Astrocyte (in vitro differentiated cells and primary cell): Measurements from ENCODE around the gene C3orf38. TPM values are rescaled to one million over a fixed set of nuclear protein-coding genes. Genes with fewer than 3 reads are reported as not detected.

Source experiments
- DNase-seq: peaks from one replicate; pipeline ENCODE4 v3.0.0-alpha.2; 2010; ENCODE audit warnings: low read depth
- FAIRE-seq: peaks from 2 replicates; lab custom pipeline; 2011; peaks lifted over from hg19 to GRCh38; lab: Jason Lieb, UNC
- H2AFZ ChIP-seq: 2 replicates; pipeline ENCODE4 v1.6.0; 2012; ENCODE audit warnings: low read depth, low read length, inconsistent platforms
- H3K27ac ChIP-seq: 2 replicates; pipeline ENCODE4 v1.5.1; 2011; ENCODE audit warnings: low read depth, low read length, inconsistent platforms
- H3K27me3 ChIP-seq: 2 replicates; pipeline ENCODE4 v1.6.0; 2011; ENCODE audit warnings: low read length, inconsistent platforms; ENCODE audit not compliant: insufficient read depth
- H3K36me3 ChIP-seq: 2 replicates; pipeline ENCODE4 v1.5.1; 2011; ENCODE audit warnings: low read length, inconsistent platforms; ENCODE audit not compliant: insufficient read depth
- H3K4me1 ChIP-seq: 2 replicates; pipeline ENCODE4 v1.5.1; 2011; ENCODE audit warnings: low read length, inconsistent platforms; ENCODE audit not compliant: insufficient read depth
- H3K4me2 ChIP-seq: 2 replicates; pipeline ENCODE4 v1.6.0; 2012; ENCODE audit warnings: low read length, inconsistent platforms
- H3K4me3 ChIP-seq: 2 replicates; pipeline ENCODE4 v1.5.1; 2011; ENCODE audit warnings: low read depth, mild to moderate bottlenecking, low read length, inconsistent platforms; ENCODE audit not compliant: insufficient read depth
- H3K79me2 ChIP-seq: 2 replicates; pipeline ENCODE4 v1.6.0; 2012; ENCODE audit warnings: mild to moderate bottlenecking, low read length, inconsistent platforms; ENCODE audit not compliant: insufficient read depth
- H3K9ac ChIP-seq: 2 replicates; pipeline ENCODE4 v1.6.0; 2012; ENCODE audit warnings: mild to moderate bottlenecking, low read length, inconsistent platforms
- H3K9me3 ChIP-seq: 2 replicates; pipeline ENCODE4 v1.5.1; 2012; ENCODE audit warnings: low read depth, mild to moderate bottlenecking, low read length, inconsistent platforms; ENCODE audit not compliant: insufficient read depth
- H4K20me1 ChIP-seq: 2 replicates; pipeline ENCODE4 v1.6.0; 2012; ENCODE audit warnings: low read length, inconsistent platforms; ENCODE audit not compliant: insufficient read depth
- H3K27ac Mint-ChIP-seq: one replicate; pipeline ENCODE4 v1.8.0; 2021; ENCODE audit warnings: mild to moderate bottlenecking, mixed read lengths; ENCODE audit not compliant: unreplicated experiment
- H3K27me3 Mint-ChIP-seq: one replicate; pipeline ENCODE4 v1.8.0; 2021; ENCODE audit warnings: low read depth, mixed read lengths; ENCODE audit not compliant: unreplicated experiment
- H3K36me3 Mint-ChIP-seq: one replicate; pipeline ENCODE4 v1.8.0; 2021; ENCODE audit warnings: low read depth, mixed read lengths; ENCODE audit not compliant: unreplicated experiment
- H3K4me1 Mint-ChIP-seq: one replicate; pipeline ENCODE4 v1.8.0; 2021; ENCODE audit warnings: low read depth, mixed read lengths; ENCODE audit not compliant: unreplicated experiment
- H3K4me3 Mint-ChIP-seq: one replicate; pipeline ENCODE4 v1.8.0; 2021; ENCODE audit warnings: mild to moderate bottlenecking, moderate library complexity, mixed read lengths; ENCODE audit not compliant: unreplicated experiment
- H3K9me3 Mint-ChIP-seq: one replicate; pipeline ENCODE4 v1.8.0; 2021; ENCODE audit warnings: mild to moderate bottlenecking, mixed read lengths; ENCODE audit not compliant: unreplicated experiment
- CTCF ChIP-seq: IDR thresholded peaks from 2 replicates; pipeline ENCODE4 v1.5.1; 2011; ENCODE audit warnings: low read depth, mild to moderate bottlenecking, inconsistent platforms, low read length, moderate library complexity; ENCODE audit not compliant: insufficient read depth
- EZH2 ChIP-seq: IDR thresholded peaks from 2 replicates; pipeline ENCODE4 v1.6.1; 2012; ENCODE audit warnings: mild to moderate bottlenecking, low read length, inconsistent platforms; ENCODE audit not compliant: insufficient read depth
- total RNA-seq: library from RNA; stranded (reverse); gene quantifications from 2 replicates; pipeline ENCODE4 v1.2.1, GENCODE V29; 2021

Gene C3orf38
- total RNA-seq, 1 donor from 2014 or later = 37.9 TPM

GRCh38 chr3:88189361-88189810 is 39.6 kb downstream of the C3orf38 start:
- TF ChIP-seq CTCF (no peak), EZH2 (no peak)
- Histone ChIP-seq H2AFZ (no peak overlapping the region), H3K27ac (no peak overlapping the region), H3K4me2 (no peak overlapping the region), H3K4me1 (no peaks in the 10 kb centered on the region), H3K4me3 (no peak overlapping the region), H3K9ac (no peak overlapping the region), H3K27me3 (no peaks in the 10 kb centered on the region), H3K79me2 (no peaks in the 10 kb centered on the region), H3K9me3 (no peaks in the 10 kb centered on the region), H3K36me3 (no peaks in the 10 kb centered on the region), H4K20me1 (no peaks in the 10 kb centered on the region)
- Mint-ChIP-seq H3K36me3 (peaks cover 2% of the 10 kb centered on the region), H3K9me3 (peaks cover 1% of the 10 kb centered on the region), H3K4me3 (no peak overlapping the region), H3K4me1 (peaks cover 11% of the 10 kb centered on the region), H3K27ac (no peak overlapping the region), H3K27me3 (no peaks in the 10 kb centered on the region)
- no peak for DNase-seq
- no peak for FAIRE-seq

- Histone ChIP-seq H3K9ac (no peak overlapping the region), H3K4me2 (no peak overlapping the region), H3K4me1 (peaks cover 4% of the 10 kb centered on the region), H3K27ac (no peak overlapping the region), H2AFZ (no peak overlapping the region), H3K9me3 (no peaks in the 10 kb centered on the region), H3K79me2 (no peaks in the 10 kb centered on the region), H3K36me3 (no peaks in the 10 kb centered on the region), H4K20me1 (no peaks in the 10 kb centered on the region), H3K4me3 (no peak overlapping the region), H3K27me3 (no peaks in the 10 kb centered on the region)
- Mint-ChIP-seq H3K27ac (no peak overlapping the region), H3K9me3 (no peaks in the 10 kb centered on the region), H3K27me3 (no peaks in the 10 kb centered on the region), H3K4me1 (peaks cover 13% of the 10 kb centered on the region), H3K36me3 (no peaks in the 10 kb centered on the region), H3K4me3 (no peak overlapping the region)
- DNase-seq (no peak), FAIRE-seq (no peak)
- no peak for TF ChIP-seq EZH2
- TF ChIP-seq CTCF = no peak
Measured at GRCh38 chr3:88191872-88192409, 42.2 kb downstream of the C3orf38 start.

GRCh38 chr3:88192631-88193030 is 42.9 kb downstream of the C3orf38 start:
- H2AFZ ChIP-seq = no peak overlapping the region
- H3K9me3 ChIP-seq = no peaks in the 10 kb centered on the region
- H3K36me3 ChIP-seq = no peaks in the 10 kb centered on the region
- no peaks in the 10 kb centered on the region for H3K36me3 Mint-ChIP-seq
- no peaks in the 10 kb centered on the region for H4K20me1 ChIP-seq
- FAIRE-seq (no peak), DNase-seq (no peak)
- peaks cover 12% of the 10 kb centered on the region for H3K4me1 Mint-ChIP-seq
- no peak for TF ChIP-seq EZH2
- no peak for TF ChIP-seq CTCF
- no peaks in the 10 kb centered on the region for H3K27me3 Mint-ChIP-seq
- H3K9ac ChIP-seq = no peak overlapping the region
- H3K4me3 ChIP-seq = no peak overlapping the region
- H3K4me1 ChIP-seq = peaks cover 4% of the 10 kb centered on the region
- H3K79me2 ChIP-seq = no peaks in the 10 kb centered on the region
- H3K27ac ChIP-seq = no peak overlapping the region
- H3K27me3 ChIP-seq = no peaks in the 10 kb centered on the region
- no peak overlapping the region for H3K27ac Mint-ChIP-seq
- H3K4me2 ChIP-seq = no peak overlapping the region
- no peak overlapping the region for H3K4me3 Mint-ChIP-seq
- no peaks in the 10 kb centered on the region for H3K9me3 Mint-ChIP-seq
